ENCODE data around the gene SSBP3.
"Not testable (repeated sequence)": the region's sequence is repeated elsewhere in the genome, so short reads cannot be mapped to it uniquely, and the experiment has no call there.

Gene SSBP3

DNA sequence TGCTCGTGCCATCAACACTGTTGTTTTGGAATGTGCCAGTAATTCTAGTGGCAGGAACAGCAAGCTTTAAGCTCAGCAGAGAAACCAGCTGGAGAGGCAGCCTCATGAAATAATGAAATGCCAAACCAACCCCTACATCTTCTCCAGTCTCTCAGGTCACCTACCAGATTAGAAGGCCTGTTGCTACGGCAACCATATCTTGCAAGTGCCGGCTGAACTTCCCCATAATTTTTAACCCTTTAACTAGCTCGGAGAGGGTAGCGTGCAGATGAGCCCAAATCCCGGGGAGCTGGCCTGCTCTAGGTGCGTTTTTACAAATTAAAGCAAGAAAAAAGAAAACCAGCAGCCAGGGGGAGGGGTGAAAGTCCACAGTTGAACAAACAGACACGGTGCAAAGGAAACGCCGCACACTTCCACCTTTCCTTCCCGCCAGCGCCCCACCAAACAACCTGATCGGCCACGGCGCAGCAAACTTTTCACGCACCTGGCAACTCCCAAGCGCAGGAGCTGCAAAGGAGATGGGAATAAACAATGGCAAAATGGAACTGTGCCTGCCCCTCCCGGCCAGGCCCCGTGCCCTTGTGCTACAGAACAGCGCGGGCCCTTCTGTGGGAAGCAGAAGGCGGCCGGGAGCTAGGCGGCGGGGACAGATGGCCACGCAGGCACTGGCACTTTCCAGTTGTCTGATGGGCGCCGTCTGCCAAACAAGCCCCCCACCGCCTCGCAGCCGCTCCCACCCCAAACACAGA lies 50.1 kb downstream of the SSBP3 start:
- DNase-seq (ENCODE audit: extremely low read depth in 1 of 2, low read depth in 1 of 2): no peak

DNA sequence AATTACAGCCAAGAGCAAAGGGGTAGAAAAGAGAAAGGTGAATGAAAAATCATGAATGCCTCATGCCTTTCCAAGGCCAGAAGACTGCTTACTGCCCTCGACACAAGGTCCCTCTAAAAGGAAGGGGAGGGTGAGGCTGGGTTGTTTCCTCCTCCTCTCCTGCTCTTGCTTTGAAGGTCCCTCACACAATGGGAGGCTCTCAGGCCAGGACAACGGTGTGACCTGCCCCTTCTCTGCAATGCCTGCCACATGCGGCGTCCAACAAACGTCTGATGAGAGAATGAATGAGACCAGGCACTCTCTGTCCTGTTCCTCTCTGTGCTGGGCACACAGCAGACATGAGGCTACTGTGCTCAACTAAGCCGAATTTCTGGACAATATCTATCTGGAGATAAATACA lies 51.3 kb downstream of the SSBP3 start:
- DNase-seq (ENCODE audit: extremely low read depth in 1 of 2, low read depth in 1 of 2): no peak

DNA sequence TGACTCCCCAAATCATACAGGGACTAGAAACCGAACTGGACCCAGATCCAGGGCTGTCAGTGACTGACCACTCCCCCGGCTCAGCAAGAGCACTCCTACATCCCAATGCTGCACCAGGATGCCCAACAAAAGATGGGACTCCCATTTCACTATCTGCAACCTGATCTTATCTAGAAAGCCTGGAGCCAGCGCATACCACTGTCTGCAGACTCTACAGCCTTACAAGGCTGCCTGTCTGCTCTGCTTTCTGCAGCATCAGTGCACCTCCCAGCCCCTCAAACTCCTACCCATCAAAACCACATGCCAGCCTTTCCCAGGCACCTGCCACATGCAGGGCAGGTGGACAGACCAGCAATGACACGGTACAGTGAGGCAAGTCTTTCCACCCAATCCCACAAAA lies 52.2 kb downstream of the SSBP3 start:
- no peak for DNase-seq (ENCODE audit: extremely low read depth in 1 of 2, low read depth in 1 of 2)

DNA sequence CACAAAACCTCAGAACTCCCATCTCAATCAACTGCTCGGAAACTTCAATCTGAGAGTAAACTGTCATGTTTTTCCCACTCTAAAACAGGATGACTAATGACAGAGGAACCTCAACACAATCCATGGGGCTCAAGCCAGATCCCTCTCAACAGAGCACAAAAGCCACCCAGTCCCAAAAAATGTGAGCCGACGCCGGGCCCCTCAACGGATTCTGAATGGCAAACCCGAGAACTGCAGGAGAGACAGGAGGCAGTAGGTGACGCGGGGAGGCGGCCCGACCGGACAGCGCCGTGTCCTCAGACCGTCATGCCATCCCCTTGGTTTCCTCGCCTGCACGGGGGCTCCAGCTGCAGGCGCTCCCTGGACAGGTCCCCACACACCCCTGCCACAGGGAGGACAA lies 53.4 kb downstream of the SSBP3 start:
- no peak for DNase-seq (ENCODE audit: extremely low read depth in 1 of 2, low read depth in 1 of 2)

DNA sequence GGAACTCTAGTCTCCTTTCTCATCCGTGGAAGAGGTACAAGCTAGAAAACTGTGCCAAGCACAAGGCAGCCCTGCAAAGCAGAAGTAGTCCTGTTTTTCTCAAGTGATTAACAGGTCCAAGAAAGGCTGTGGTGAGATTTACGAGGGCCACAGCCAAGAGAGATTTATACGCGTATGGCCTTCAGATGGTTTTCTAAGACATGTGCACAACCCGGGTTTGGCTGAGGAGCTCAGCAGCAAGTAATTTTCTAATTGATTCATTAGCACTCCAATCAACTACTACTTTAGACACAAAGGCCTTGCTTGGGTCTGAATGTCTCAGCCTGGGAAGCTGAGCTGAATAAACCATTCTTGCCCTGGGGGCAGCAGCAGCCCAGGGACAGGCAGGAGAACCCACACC lies 55.8 kb downstream of the SSBP3 start:
- DNase-seq (ENCODE audit: extremely low read depth in 1 of 2, low read depth in 1 of 2): no peak

DNA sequence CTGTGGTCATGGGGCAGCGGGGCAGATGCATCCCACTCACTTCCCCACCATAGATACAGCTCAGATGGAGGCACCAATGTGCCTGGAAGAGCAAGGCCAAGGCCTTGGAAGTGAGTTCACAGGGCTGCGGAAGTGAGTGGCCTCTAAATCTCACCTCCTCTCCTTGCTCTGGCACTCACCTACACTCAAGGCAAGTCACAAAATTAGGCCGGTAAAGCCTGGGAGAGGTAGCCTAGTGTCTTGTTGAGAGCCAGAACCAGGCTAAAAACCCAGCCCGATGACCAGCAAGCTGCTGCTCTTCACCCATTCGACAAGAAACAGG lies 57.5 kb downstream of the SSBP3 start:
- no peak for DNase-seq (ENCODE audit: extremely low read depth in 1 of 2, low read depth in 1 of 2)

DNA sequence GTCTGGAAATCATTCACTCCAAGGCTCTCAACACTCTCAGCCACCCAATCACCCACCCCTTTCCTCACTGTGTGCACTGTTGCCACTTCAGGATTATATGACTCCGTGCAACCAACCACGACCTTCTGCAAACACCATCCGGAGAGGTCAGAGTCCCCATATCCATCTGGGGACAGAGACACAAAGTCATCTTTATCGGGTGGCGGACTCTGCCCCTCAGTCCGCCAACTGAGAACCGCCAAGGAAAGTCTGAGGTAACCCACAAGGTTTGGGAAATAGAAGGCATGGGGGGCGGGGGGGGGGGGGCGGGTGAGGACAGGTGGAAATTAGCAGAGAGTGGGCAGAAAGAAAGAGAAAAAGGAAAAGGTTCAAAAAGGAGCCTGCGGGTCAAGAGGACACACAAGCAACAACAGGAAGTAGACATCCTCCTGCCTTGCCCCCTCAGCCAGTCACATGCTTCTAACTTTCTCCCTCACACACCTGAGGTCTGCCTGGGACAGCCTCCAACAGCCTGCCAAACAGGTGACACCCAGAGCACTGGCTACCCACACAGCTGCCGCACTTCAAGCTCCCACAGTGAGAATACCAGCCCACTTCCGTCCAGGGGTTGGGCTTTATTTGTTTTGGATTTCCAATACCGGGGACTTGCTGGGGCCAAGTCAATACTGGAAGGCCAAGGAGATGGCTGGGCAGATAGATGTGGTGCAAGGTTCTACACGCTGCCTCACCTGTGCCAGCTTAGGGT lies 58.1 kb downstream of the SSBP3 start:
- no peak for DNase-seq (ENCODE audit: extremely low read depth in 1 of 2, low read depth in 1 of 2)

DNA sequence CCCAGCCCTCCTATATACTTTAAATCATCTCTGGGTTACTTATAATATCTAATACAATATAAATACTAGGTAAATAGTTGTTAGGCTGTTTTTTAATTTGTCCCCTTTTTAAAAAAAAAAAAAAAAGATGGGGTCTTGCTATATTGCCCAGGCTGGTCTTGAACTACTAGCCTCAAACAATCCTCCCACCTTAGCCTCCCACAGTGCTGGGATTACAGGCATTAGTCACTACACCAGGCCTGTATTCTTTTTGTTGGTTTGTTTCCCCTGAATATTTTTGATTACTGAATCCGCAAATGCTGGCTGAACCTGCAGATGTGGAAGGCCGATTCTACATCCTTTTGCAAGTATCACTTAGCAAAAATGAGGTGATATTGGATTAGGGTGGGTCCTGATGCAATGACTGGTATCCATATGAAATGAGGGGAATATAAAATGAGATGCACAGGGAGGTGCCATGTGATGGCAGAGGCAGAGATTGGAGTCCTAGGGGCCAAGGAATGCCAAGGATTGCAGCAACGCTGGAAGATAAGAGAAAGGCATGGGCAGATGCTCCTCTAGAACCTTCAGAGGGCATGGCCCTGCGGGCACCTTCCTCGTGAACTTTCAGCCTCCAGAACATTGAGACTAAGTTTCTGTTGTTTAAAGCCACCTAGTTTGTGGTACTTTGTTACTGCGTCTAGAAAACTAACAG lies 58.8 kb downstream of the SSBP3 start:
- DNase-seq (ENCODE audit: extremely low read depth in 1 of 2, low read depth in 1 of 2): no peak

DNA sequence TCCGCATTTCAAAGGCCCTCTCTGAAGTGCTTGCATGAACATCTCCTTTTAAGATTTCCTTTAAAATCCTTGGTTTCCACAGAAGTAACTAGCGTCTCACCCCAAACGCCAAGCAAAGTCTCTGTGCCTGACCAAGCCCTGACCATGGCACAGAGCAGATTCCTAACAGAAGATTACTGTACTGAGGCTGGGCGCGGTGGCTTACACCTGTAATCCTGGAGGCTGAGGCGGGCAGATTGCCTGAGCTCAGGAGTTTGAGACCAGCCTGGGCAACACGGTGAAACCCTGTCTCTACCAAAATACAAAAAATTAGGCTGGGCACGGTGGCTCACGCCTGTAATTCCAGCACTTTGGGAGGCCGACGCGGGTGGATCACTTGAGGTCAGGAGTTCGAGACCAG lies 60.6 kb downstream of the SSBP3 start:
- not testable (repeated sequence) for DNase-seq (ENCODE audit: extremely low read depth in 1 of 2, low read depth in 1 of 2)

DNA sequence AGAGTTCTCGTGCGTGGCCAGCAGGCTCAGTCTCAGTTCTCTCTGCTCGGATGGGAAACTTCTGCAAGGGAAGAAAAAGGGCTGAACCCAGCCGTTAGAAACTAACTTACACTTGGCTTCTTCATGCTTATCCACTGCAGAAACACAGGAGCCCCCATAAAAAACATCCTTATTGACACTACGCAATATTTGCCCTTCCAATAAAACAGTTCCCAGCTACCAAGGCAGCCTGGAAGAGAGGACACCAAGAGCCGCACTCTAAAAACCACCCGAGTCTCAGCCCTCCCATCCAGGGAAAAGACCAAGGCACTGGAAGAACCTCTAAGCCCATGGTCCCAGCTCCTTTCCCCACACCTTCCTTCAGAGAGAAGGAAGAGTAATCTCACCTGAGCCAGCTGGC lies 61.1 kb downstream of the SSBP3 start:
- DNase-seq (ENCODE audit: extremely low read depth in 1 of 2, low read depth in 1 of 2): no peak

DNA sequence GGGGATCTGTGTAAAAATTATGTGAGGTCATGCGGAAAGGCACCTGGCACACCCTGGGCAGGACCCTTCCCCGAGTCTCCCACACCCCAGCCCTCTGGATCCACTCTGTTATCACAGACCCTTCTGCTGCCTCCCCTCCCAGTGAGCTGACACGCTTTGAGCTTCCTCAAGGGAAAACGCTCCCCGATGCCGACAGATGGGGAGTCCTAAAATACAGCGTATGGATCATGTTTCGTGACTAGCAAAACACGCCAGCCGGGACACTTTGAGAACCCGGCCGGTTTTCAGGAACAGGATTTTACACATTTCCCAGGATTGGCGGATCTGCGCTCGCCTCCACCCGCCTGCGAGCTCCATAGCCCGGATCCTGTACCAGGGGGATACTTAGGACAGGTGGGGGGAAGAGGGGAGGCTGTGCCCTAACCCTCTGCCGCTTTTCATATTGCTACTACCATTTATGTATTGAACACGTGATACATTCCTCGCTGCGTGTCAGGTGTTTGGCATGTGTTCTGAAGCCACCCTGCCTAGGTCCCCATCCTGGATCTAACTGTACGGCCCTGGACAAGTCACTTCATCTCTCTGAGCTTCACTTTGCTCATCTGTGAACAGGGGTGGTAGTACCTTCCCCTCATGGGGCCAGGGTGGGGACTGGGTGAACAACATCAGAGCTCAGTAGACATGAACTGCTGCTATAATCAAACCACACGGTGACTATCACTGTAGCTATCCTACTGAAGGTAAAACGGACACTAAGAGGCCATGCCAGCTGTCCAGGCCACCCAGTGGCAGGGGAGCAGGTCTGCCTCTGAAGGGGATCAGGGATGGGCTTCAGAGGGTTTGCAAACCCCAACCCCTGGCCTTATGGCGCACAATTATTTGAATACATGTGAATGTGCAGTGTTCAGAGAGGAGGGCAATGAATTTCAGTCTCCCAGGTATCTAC lies 63.2 kb downstream of the SSBP3 start:
- DNase-seq (ENCODE audit: extremely low read depth in 1 of 2, low read depth in 1 of 2): no peak

DNA sequence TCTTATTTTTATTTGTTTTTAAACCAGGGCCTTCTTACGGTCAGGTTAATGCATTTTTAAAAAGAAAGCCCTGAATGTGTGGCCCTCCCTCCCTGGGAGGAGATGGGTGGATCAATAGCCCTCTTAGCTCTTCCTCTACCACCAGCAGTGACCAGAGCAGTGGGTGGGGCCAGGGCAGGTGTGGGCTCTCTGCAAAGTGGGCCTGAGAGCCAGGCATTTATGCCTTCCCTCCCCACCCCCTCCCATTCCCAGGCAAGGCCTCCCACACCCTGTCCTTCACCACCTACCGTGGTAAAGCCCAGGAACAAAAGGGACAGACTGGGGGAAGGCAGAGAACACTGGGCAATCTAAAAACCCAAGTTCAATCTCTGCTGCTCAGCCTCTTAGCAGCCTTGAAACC lies 63.9 kb downstream of the SSBP3 start:
- DNase-seq (ENCODE audit: extremely low read depth in 1 of 2, low read depth in 1 of 2): no peak

DNA sequence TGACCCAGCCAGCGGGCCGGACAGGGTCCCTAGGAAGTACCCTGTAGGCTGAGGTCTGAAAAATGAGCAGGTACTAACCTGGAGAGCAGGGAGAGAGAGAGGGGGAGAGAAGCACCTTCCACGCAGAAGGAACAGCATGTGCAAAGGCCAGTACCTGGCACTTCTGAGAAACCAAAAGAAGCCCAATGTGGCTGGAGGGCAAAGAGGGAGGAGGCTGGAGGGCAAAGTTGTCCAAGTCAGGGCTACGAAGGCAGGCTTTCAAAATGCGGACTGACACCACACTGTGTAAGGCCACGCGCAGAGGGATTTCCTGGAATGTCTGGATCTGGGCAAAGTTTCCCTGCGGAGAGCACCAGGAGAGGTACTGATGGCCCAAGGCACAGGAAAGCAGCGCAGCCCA lies 64.4 kb downstream of the SSBP3 start:
- no peak for DNase-seq (ENCODE audit: extremely low read depth in 1 of 2, low read depth in 1 of 2)

DNA sequence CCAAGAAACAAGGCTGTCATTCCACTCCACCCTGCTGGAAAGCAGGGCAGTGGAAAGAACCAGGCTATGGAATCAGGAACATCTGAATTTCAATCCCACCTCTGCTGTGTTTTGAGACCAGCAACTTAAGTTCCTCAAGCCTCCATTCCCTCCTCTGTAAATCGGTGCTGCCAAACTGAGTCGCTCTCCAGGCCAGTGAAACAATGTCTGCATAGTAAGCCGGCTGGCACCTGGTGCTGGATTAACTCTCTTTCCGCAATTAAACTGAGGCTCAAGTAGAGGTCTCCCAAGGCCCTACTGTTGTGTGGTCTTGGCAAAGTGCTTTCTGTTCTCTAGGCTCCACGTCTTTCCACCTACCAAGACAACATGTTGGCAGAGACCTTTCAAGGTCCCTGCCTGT lies 65.3 kb downstream of the SSBP3 start:
- no peak for DNase-seq (ENCODE audit: extremely low read depth in 1 of 2, low read depth in 1 of 2)

DNA sequence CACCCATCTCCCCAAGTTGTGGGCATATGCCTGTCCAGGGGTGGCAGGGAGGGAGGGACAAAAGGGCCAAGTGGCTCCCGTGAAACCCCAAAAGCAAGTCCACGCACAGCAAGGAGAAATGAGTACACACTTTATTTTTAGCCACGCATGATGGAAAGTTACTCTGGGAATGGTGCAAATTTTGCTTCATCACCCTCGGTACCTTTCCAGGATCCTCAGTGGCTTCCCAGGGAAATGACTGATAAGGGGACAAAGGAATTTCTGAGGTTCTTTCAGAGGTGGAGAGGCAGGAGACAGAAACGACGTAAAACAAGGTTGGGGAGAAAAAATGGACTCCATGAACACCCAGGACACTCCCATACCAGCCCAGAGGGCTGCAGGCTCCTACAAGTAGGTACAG lies 65.8 kb downstream of the SSBP3 start:
- DNase-seq (ENCODE audit: extremely low read depth in 1 of 2, low read depth in 1 of 2): no peak

DNA sequence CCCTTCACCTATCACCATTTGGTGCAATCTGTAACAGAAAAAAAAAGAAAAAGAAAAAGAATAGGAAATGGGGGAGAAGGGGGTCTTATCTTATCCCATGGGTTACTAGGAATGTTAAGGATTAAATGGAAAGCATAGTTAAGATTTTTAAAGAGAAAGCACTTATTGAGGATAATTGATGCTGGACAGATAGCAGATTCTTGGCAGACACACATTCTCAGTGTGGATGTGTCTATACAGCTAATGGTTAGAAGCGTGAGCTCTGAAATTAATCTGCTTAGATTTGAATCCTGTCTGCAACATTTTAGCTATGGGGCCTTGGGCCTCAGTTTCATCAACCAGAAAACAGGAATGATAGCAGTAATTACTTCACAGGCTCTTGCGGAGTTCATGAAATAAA lies 67.1 kb downstream of the SSBP3 start:
- DNase-seq (ENCODE audit: extremely low read depth in 1 of 2, low read depth in 1 of 2): no peak

DNA sequence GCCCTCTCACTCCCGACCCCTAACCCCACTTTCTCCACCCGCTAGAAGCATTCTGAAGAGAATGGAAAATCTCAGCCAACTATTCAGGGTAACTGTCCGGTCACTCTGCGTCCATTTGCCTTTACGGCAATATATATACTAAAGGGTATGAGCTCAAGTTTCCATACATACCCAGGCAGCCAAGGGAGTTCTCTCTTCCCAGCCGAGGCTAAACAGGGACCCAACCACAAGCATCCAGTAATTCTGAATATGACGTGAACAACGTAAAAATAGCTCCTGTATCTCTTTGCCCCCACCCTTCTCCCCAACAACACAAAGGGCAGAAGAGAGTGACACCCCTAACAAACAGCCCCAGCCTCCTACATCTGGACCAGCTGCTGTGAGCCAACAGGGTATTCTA lies 67.7 kb downstream of the SSBP3 start:
- DNase-seq (ENCODE audit: extremely low read depth in 1 of 2, low read depth in 1 of 2): no peak

DNA sequence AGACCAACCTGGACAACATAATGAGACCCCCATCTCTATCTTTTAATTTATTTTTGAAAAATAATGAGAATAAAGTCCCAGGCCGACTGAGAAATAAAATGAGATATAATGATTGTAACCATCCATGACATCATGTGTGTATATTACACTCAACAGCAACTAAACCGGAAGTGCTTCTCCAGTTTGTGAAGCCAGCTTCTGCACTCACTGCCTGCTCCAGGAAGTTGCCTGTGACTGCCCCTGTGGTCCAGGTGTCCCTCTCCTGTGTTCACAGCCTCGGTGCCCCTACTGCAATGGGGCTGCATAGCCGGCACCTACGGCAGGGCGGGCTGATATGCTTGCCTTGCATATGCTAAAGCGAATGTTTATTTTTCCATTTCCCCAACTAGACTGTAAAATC lies 68.3 kb downstream of the SSBP3 start:
- no peak for DNase-seq (ENCODE audit: extremely low read depth in 1 of 2, low read depth in 1 of 2)

DNA sequence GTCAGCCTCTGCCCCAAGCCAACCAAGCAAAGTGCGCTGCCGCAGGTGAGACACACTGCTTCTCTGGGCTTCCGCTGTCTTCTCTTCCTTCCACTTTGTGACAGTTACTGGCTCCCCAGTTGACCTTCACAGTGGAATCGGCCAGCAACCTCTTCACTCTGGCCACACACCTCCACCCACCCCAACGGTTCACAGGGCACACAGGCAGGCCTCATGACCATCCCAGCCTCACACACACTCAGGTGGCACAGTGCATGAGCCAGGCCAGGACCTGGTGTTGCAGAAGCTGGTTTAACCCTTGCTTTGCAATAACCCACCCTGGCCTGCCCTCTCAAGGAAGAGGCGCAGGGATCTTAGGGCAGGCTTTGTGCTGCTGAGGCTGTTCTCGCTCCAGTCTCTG lies 69.2 kb downstream of the SSBP3 start:
- no peak for DNase-seq (ENCODE audit: extremely low read depth in 1 of 2, low read depth in 1 of 2)

DNA sequence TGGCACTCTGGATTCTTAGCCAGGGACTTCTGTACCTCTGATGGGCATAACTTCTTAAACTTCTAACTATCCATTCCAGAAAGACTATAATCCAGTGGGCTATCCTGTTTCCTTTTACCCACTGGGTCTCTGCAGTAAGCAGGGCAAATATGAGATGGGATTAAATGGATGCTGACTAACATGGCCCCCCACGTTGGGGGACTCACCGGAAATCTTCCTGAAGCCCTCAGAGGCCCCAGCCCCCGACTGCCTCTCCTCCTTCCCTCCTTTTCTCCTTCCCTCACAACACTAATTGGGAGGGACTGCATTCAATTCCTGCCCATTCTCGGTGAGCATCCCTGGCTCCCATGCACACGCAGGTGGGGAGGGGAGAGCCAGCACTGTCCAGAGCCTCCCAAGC lies 70.1 kb downstream of the SSBP3 start:
- DNase-seq (ENCODE audit: extremely low read depth in 1 of 2, low read depth in 1 of 2): no peak

DNA sequence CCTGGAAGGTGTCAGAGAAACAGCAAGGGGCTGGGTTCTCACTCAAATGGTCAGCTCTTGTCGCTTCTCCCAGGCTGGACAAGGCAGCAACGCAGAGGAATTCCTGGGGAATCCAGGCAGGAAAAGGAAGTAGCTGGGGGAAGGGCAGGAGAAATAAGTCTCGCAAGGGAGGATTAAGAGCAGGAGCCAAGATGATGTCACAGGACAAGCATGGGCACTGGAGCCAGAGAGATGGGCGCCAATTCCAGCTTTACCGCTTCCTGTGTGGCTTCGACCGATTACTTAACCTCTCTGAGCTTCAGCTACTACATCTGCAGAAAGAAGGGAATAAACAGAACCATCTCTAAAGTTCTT lies 70.5 kb downstream of the SSBP3 start:
- no peak for DNase-seq (ENCODE audit: extremely low read depth in 1 of 2, low read depth in 1 of 2)
